WTC11 (cell line): Measurements from ENCODE around the gene OSCAR. TPM values are rescaled to one million over a fixed set of nuclear protein-coding genes. Genes with fewer than 3 reads are reported as not detected.

Experiments used
- ATAC-seq: fragments of 200-7000 bp; cut with Tn5 transposase; 2 replicates; pipeline ENCODE4 v1.10.0; 2021; ENCODE audit warnings: mild to moderate bottlenecking, moderate library complexity
- CTCF ChIA-PET: fragments of 300-600 bp; sonication (Branson Sonifier 250); formaldehyde crosslinking; loops from one replicate; lab custom pipeline; 2021; ENCODE audit warnings: antibody characterized with exemption; lab: Charles Lee
- POLR2A ChIA-PET: fragments of 350-600 bp; sonication (Branson Sonifier 250); formaldehyde crosslinking; loops from one replicate; lab custom pipeline; 2021; ENCODE audit warnings: antibody characterized with exemption; lab: Charles Lee
- DNase-seq: peaks from one replicate; pipeline ENCODE4 v3.0.0; 2021; ENCODE audit warnings: low spot score
- H3K27ac Mint-ChIP-seq: 2 replicates; pipeline ENCODE4 v1.8.0; 2021; ENCODE audit warnings: mixed read lengths
- H3K27me3 Mint-ChIP-seq: 2 replicates; pipeline ENCODE4 v1.8.0; 2021; ENCODE audit warnings: low read depth, mild to moderate bottlenecking, moderate library complexity, mixed read lengths
- H3K36me3 Mint-ChIP-seq: 2 replicates; pipeline ENCODE4 v1.8.0; 2021; ENCODE audit warnings: mixed read lengths
- H3K4me1 Mint-ChIP-seq: 2 replicates; pipeline ENCODE4 v1.8.0; 2022; ENCODE audit warnings: mixed read lengths
- H3K4me3 Mint-ChIP-seq: 2 replicates; pipeline ENCODE4 v1.8.0; 2021; ENCODE audit warnings: mild to moderate bottlenecking, moderate library complexity, mixed read lengths
- H3K9me3 Mint-ChIP-seq: 2 replicates; pipeline ENCODE4 v1.8.0; 2021; ENCODE audit warnings: mixed read lengths
- ETV6 ChIP-seq: sonication (generic); formaldehyde crosslinking; IDR thresholded peaks from 2 replicates; pipeline ENCODE4 v1.8.1; 2022; ENCODE audit warnings: mild to moderate bottlenecking, missing genetic modification reagents
- GTF2I ChIP-seq: fragments of 250-450 bp; sonication (Bioruptor Pico); conservative IDR thresholded peaks from 2 replicates; pipeline ENCODE4 v1.4.0; 2021; ENCODE audit warnings: mild to moderate bottlenecking
- IRF2 ChIP-seq: sonication (generic); formaldehyde crosslinking; IDR thresholded peaks from 2 replicates; pipeline ENCODE4 v1.8.0; 2022; ENCODE audit warnings: low read depth, missing genetic modification reagents, borderline replicate concordance
- MYBL2 ChIP-seq: sonication (generic); formaldehyde crosslinking; IDR thresholded peaks from 2 replicates; pipeline ENCODE4 v1.8.1; 2023; ENCODE audit warnings: mild to moderate bottlenecking, moderate library complexity, missing genetic modification reagents
- NR2C2 ChIP-seq: sonication (generic); formaldehyde crosslinking; IDR thresholded peaks from 2 replicates; pipeline ENCODE4 v1.8.0; 2022; ENCODE audit warnings: mild to moderate bottlenecking, missing genetic modification reagents
- NR3C1 ChIP-seq: sonication (generic); formaldehyde crosslinking; conservative IDR thresholded peaks from 2 replicates; pipeline ENCODE4 v1.8.1; 2023; ENCODE audit warnings: low read depth, mild to moderate bottlenecking, missing genetic modification reagents
- TEAD4 ChIP-seq: sonication (generic); formaldehyde crosslinking; IDR thresholded peaks from 2 replicates; pipeline ENCODE4 v1.8.0; 2022; ENCODE audit warnings: mild to moderate bottlenecking, missing genetic modification reagents
- ZBTB21 ChIP-seq: sonication (generic); formaldehyde crosslinking; IDR thresholded peaks from 2 replicates; pipeline ENCODE4 v1.8.1; 2023; ENCODE audit warnings: mild to moderate bottlenecking, missing genetic modification reagents, borderline replicate concordance
- ZNF121 ChIP-seq: sonication (generic); formaldehyde crosslinking; IDR thresholded peaks from 2 replicates; pipeline ENCODE4 v1.8.0; 2023; ENCODE audit warnings: missing genetic modification reagents
- ZNF219 ChIP-seq: sonication (generic); formaldehyde crosslinking; IDR thresholded peaks from 2 replicates; pipeline ENCODE4 v1.8.0; 2023; ENCODE audit warnings: missing genetic modification reagents, mild to moderate bottlenecking, borderline replicate concordance
- ZNF416 ChIP-seq: fragments of 250-450 bp; sonication (Bioruptor Pico); IDR thresholded peaks from 2 replicates; pipeline ENCODE4 v1.9.0; 2021; ENCODE audit warnings: mild to moderate bottlenecking, inconsistent platforms
- ZNF423 ChIP-seq: fragments of 250-450 bp; sonication (Bioruptor Pico); IDR thresholded peaks from 2 replicates; pipeline ENCODE4 v2.1.2; 2022; ENCODE audit warnings: mild to moderate bottlenecking, moderate library complexity
- total RNA-seq: library from RNA; stranded (reverse); gene quantifications from 3 replicates; pipeline ENCODE4 v1.2.3, GENCODE V29; 2021
- TF ChIP-seq, protein P1 (sequence below): fragments of 250-450 bp; sonication (Bioruptor Pico); IDR thresholded peaks from 2 replicates; pipeline ENCODE4 v1.9.0; 2021; ENCODE audit warnings: mild to moderate bottlenecking
- TF ChIP-seq, protein P2 (sequence below): sonication (generic); formaldehyde crosslinking; IDR thresholded peaks from 2 replicates; pipeline ENCODE4 v1.8.1; 2023; ENCODE audit warnings: mild to moderate bottlenecking, missing genetic modification reagents, borderline replicate concordance
- TF ChIP-seq, protein P3 (sequence below): sonication (generic); formaldehyde crosslinking; IDR thresholded peaks from 2 replicates; pipeline ENCODE4 v1.8.0; 2023; ENCODE audit warnings: missing genetic modification reagents
- TF ChIP-seq, protein P4 (sequence below): sonication (generic); formaldehyde crosslinking; IDR thresholded peaks from 2 replicates; pipeline ENCODE4 v1.8.0; 2022; ENCODE audit warnings: mild to moderate bottlenecking, missing genetic modification reagents
- TF ChIP-seq, protein P5 (sequence below): sonication (generic); formaldehyde crosslinking; IDR thresholded peaks from 2 replicates; pipeline ENCODE4 v1.8.1; 2022; ENCODE audit warnings: mild to moderate bottlenecking, missing genetic modification reagents, moderate library complexity, borderline replicate concordance
- TF ChIP-seq, protein P6 (sequence below): sonication (generic); formaldehyde crosslinking; IDR thresholded peaks from 2 replicates; pipeline ENCODE4 v1.8.1; 2023; ENCODE audit warnings: mild to moderate bottlenecking, missing genetic modification reagents

The OSCAR gene
- total RNA-seq, 1 experiment from 2014 or later, result 2.3 TPM

DNA sequence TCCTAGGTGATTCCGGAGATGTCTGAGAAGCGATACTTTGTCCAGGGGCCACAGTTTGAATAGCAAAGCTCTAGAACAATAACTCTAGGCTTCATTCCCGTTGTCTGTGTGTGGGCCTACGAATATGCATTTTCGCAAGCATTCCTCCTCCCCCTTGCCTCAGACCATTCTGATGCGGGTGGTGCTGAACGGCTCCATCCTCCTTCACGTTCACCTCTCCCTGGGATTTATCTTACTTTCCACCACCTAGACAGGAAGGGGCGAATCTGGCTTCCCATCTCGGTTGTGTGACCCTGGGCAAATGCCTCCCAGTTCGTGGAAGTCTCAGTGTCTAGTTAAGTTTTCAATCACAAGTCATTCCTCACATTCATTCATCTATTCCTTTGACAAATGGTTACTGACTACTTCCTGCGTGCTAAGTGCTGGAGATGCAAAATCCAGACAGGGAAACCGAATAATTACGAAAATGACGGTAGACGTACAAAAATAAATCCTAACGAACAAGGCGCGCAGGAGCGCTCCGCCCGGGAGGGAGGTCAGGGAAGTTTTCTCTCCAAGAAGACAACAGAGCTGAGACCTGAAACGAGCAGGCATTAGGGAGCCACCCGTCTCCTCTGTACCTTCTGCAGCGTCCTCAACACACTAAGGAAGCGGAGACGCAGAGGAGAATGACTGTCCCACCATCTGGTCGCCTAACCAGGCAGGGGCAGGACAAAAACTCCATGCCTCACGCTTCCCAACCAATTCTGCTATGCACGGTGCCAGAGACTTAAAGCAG, 35.7 kb upstream of the OSCAR start:
- TF ChIP-seq MYBL2 (CRISPR knock-in tag), result no peak
- peak; percentile 64; the same call in 1 of the 2 replicates for TF ChIP-seq ETV6 (CRISPR knock-in tag)
- peaks cover 12% of the 10 kb centered on the region for H3K36me3 Mint-ChIP-seq
- CTCF ChIA-PET, result interaction anchor here (0.8 to 2.7 kb wide), 23 partner anchors 12 to 364 kb away, joined by 3 to 19 read pairs (median 6); partner anchors contain the start of genes LENG1, MBOAT7, MYADM and PRKCG
- DNase-seq (no peak), ATAC-seq (0 out of 2 replicates have a peak, but pooled peaks have one; percentile 0)
- POLR2A ChIA-PET, result interaction anchor here (0.9 to 2.8 kb wide), 9 partner anchors 14 to 269 kb away, joined by 3 to 23 read pairs (median 5); partner anchors contain the start of genes LENG1, MBOAT7, MYADM and PRPF31
- H3K9me3 Mint-ChIP-seq, result no peaks in the 10 kb centered on the region
- peaks cover 35% of the 10 kb centered on the region for H3K4me1 Mint-ChIP-seq
- peak overlapping the region; percentile 98 for H3K27ac Mint-ChIP-seq
- no peaks in the 10 kb centered on the region for H3K27me3 Mint-ChIP-seq
- peak overlapping the region; percentile 92 for H3K4me3 Mint-ChIP-seq

DNA sequence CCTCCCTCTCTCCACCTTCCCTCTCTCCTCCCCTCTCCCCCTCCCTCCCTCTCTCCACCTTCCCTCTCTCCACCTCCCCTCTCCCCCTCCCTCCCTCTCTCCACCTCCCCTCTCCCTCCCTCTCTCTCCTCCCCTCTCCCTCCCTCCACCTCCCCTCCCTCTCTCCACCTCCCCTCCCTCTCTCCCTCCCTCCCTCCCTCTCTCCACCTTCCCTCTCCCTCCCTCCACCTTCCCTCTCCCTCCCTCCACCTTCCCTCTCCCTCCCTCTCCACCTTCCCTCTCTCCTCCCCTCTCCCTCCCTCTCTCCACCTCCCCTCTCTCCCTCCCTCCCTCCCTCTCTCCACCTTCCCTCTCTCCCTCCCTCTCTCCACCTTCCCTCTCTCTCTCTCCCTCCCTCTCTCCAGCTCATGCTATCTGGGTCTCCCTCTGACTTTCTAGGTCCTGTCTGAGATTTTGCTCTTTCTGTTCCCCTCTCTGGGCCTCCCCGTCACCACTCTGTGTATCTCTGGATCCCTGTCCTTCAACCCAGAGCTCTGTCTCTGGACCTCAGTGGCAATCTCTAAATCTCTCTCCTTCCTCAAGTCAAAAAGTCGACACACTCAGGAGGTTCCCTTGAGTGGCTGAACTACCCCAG, 33.5 kb upstream of the OSCAR start:
- Mint-ChIP-seq H3K4me1 (peaks cover 20% of the 10 kb centered on the region), H3K27me3 (no peaks in the 10 kb centered on the region)
- TF ChIP-seq ZNF121 (CRISPR knock-in tag) (no peak), IRF2 (CRISPR knock-in tag) (no peak), GTF2I (CRISPR knock-in tag) (no peak), NR3C1 (CRISPR knock-in tag) (no peak), ZBTB21 (no peak), ZNF219 (CRISPR knock-in tag) (no peak), NR2C2 (no peak), TEAD4 (no peak), ZNF423 (CRISPR knock-in tag) (no peak), ZNF416 (no peak)
- TF ChIP-seq, protein P1, sequence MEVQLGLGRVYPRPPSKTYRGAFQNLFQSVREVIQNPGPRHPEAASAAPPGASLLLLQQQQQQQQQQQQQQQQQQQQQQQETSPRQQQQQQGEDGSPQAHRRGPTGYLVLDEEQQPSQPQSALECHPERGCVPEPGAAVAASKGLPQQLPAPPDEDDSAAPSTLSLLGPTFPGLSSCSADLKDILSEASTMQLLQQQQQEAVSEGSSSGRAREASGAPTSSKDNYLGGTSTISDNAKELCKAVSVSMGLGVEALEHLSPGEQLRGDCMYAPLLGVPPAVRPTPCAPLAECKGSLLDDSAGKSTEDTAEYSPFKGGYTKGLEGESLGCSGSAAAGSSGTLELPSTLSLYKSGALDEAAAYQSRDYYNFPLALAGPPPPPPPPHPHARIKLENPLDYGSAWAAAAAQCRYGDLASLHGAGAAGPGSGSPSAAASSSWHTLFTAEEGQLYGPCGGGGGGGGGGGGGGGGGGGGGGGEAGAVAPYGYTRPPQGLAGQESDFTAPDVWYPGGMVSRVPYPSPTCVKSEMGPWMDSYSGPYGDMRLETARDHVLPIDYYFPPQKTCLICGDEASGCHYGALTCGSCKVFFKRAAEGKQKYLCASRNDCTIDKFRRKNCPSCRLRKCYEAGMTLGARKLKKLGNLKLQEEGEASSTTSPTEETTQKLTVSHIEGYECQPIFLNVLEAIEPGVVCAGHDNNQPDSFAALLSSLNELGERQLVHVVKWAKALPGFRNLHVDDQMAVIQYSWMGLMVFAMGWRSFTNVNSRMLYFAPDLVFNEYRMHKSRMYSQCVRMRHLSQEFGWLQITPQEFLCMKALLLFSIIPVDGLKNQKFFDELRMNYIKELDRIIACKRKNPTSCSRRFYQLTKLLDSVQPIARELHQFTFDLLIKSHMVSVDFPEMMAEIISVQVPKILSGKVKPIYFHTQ (CRISPR knock-in tag), result no peak
- TF ChIP-seq, protein P2, sequence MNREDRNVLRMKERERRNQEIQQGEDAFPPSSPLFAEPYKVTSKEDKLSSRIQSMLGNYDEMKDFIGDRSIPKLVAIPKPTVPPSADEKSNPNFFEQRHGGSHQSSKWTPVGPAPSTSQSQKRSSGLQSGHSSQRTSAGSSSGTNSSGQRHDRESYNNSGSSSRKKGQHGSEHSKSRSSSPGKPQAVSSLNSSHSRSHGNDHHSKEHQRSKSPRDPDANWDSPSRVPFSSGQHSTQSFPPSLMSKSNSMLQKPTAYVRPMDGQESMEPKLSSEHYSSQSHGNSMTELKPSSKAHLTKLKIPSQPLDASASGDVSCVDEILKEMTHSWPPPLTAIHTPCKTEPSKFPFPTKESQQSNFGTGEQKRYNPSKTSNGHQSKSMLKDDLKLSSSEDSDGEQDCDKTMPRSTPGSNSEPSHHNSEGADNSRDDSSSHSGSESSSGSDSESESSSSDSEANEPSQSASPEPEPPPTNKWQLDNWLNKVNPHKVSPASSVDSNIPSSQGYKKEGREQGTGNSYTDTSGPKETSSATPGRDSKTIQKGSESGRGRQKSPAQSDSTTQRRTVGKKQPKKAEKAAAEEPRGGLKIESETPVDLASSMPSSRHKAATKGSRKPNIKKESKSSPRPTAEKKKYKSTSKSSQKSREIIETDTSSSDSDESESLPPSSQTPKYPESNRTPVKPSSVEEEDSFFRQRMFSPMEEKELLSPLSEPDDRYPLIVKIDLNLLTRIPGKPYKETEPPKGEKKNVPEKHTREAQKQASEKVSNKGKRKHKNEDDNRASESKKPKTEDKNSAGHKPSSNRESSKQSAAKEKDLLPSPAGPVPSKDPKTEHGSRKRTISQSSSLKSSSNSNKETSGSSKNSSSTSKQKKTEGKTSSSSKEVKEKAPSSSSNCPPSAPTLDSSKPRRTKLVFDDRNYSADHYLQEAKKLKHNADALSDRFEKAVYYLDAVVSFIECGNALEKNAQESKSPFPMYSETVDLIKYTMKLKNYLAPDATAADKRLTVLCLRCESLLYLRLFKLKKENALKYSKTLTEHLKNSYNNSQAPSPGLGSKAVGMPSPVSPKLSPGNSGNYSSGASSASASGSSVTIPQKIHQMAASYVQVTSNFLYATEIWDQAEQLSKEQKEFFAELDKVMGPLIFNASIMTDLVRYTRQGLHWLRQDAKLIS, result no peak
- TF ChIP-seq, protein P3, sequence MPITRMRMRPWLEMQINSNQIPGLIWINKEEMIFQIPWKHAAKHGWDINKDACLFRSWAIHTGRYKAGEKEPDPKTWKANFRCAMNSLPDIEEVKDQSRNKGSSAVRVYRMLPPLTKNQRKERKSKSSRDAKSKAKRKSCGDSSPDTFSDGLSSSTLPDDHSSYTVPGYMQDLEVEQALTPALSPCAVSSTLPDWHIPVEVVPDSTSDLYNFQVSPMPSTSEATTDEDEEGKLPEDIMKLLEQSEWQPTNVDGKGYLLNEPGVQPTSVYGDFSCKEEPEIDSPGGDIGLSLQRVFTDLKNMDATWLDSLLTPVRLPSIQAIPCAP (CRISPR knock-in tag), result no peak
- TF ChIP-seq, protein P4, sequence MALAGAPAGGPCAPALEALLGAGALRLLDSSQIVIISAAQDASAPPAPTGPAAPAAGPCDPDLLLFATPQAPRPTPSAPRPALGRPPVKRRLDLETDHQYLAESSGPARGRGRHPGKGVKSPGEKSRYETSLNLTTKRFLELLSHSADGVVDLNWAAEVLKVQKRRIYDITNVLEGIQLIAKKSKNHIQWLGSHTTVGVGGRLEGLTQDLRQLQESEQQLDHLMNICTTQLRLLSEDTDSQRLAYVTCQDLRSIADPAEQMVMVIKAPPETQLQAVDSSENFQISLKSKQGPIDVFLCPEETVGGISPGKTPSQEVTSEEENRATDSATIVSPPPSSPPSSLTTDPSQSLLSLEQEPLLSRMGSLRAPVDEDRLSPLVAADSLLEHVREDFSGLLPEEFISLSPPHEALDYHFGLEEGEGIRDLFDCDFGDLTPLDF (CRISPR knock-in tag), result no peak
- TF ChIP-seq, protein P5, sequence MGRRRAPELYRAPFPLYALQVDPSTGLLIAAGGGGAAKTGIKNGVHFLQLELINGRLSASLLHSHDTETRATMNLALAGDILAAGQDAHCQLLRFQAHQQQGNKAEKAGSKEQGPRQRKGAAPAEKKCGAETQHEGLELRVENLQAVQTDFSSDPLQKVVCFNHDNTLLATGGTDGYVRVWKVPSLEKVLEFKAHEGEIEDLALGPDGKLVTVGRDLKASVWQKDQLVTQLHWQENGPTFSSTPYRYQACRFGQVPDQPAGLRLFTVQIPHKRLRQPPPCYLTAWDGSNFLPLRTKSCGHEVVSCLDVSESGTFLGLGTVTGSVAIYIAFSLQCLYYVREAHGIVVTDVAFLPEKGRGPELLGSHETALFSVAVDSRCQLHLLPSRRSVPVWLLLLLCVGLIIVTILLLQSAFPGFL (CRISPR knock-in tag), result no peak
- TF ChIP-seq, protein P6, sequence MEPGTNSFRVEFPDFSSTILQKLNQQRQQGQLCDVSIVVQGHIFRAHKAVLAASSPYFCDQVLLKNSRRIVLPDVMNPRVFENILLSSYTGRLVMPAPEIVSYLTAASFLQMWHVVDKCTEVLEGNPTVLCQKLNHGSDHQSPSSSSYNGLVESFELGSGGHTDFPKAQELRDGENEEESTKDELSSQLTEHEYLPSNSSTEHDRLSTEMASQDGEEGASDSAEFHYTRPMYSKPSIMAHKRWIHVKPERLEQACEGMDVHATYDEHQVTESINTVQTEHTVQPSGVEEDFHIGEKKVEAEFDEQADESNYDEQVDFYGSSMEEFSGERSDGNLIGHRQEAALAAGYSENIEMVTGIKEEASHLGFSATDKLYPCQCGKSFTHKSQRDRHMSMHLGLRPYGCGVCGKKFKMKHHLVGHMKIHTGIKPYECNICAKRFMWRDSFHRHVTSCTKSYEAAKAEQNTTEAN, result no peak
- TF ChIP-seq, all 79 proteins: peak for 0
- CTCF ChIA-PET, result no interaction called here
- H3K9me3 Mint-ChIP-seq, result no peaks in the 10 kb centered on the region
- H3K36me3 Mint-ChIP-seq, result peaks cover 20% of the 10 kb centered on the region
- POLR2A ChIA-PET, result no interaction called here
- DNase-seq, result no peak
- no peak overlapping the region for H3K4me3 Mint-ChIP-seq
- peak overlapping the region; percentile 54 for H3K27ac Mint-ChIP-seq
- no peak for ATAC-seq
